PFSK-1 (cell line): ENCODE results near the gene ABR.

ENCODE experiments used
- FOXP2 ChIP-seq: optimal IDR thresholded peaks from 2 replicates; pipeline ENCODE3; 2011; ENCODE audit warnings: borderline replicate concordance, control low read depth, inconsistent platforms; ENCODE audit not compliant: insufficient read depth; ENCODE audit errors: extremely low read length, extremely low read depth
- POLR2AphosphoS5 ChIP-seq: IDR thresholded peaks from 2 replicates; pipeline ENCODE4 v1.6.1; 2012; ENCODE audit warnings: low read depth, mild to moderate bottlenecking, control low read depth, low read length, moderate library complexity
- SIN3A ChIP-seq: IDR thresholded peaks from 2 replicates; pipeline ENCODE4 v1.6.1; 2012; ENCODE audit warnings: mild to moderate bottlenecking, low read length, moderate library complexity, borderline replicate concordance; ENCODE audit not compliant: insufficient read depth
- TAF1 ChIP-seq: IDR thresholded peaks from 2 replicates; pipeline ENCODE4 v1.6.1; 2012; ENCODE audit warnings: low read length, control low read depth, borderline replicate concordance; ENCODE audit not compliant: insufficient read depth
- TF ChIP-seq, protein P1 (sequence below), 2 experiments: IDR thresholded peaks; 2 replicates each; pipeline versions ENCODE4 v1.6.1 to v1.8.0; 2011 to 2012; ENCODE audit warnings: low read depth in 2 of 2, low read length in 2 of 2, control low read depth in 1 of 2, inconsistent platforms in 1 of 2, mild to moderate bottlenecking in 1 of 2, moderate library complexity in 1 of 2; ENCODE audit not compliant: insufficient read depth in 1 of 2

The ABR gene

DNA sequence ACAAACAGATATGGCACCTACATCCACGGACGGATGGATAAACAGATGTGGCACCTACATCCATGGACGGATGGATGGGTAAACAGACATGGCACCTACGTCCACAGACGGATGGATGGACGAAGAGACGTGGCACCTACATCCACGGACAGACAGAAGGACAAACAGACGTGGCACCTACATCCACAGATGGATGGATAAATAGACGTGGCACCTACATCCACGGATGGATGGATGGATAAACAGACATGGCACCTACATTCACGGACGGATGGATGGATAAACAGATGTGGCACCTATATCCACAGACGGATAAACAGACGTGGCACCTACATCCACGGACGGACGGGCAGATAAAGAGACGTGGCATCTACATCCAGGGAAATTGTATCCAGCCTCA, 137.3 kb downstream of the ABR start:
- TF ChIP-seq SIN3A, result no peak

DNA sequence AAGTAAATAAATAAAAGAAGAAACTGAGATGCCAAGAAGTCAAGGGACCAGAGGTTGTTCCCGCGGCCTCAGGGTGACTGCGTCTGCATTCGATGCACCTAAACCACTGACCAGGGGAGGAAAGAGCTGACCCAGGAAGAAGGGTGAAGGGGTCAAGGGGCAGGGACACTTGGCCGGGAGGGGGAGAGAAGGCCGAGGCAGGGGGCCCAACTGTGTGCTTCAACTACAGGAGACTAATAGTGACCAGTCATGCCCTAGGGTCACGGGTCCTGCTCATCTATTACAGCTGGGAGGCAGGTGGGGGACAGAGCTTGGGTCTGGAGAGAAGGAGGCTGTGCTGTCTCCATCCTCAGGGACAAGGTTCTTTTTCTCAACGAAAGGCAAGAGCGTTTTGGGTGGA, 138.0 kb downstream of the ABR start:
- TF ChIP-seq TAF1 (no peak), FOXP2 (no peak), SIN3A (no peak), POLR2AphosphoS5 (no peak)
- TF ChIP-seq, protein P1, sequence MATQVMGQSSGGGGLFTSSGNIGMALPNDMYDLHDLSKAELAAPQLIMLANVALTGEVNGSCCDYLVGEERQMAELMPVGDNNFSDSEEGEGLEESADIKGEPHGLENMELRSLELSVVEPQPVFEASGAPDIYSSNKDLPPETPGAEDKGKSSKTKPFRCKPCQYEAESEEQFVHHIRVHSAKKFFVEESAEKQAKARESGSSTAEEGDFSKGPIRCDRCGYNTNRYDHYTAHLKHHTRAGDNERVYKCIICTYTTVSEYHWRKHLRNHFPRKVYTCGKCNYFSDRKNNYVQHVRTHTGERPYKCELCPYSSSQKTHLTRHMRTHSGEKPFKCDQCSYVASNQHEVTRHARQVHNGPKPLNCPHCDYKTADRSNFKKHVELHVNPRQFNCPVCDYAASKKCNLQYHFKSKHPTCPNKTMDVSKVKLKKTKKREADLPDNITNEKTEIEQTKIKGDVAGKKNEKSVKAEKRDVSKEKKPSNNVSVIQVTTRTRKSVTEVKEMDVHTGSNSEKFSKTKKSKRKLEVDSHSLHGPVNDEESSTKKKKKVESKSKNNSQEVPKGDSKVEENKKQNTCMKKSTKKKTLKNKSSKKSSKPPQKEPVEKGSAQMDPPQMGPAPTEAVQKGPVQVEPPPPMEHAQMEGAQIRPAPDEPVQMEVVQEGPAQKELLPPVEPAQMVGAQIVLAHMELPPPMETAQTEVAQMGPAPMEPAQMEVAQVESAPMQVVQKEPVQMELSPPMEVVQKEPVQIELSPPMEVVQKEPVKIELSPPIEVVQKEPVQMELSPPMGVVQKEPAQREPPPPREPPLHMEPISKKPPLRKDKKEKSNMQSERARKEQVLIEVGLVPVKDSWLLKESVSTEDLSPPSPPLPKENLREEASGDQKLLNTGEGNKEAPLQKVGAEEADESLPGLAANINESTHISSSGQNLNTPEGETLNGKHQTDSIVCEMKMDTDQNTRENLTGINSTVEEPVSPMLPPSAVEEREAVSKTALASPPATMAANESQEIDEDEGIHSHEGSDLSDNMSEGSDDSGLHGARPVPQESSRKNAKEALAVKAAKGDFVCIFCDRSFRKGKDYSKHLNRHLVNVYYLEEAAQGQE (IDR thresholded peaks at IDR 0.05; ENCODE audit: insufficient read depth in 1 of 2, low read depth in 2 of 2, low read length in 2 of 2), result no peak

DNA sequence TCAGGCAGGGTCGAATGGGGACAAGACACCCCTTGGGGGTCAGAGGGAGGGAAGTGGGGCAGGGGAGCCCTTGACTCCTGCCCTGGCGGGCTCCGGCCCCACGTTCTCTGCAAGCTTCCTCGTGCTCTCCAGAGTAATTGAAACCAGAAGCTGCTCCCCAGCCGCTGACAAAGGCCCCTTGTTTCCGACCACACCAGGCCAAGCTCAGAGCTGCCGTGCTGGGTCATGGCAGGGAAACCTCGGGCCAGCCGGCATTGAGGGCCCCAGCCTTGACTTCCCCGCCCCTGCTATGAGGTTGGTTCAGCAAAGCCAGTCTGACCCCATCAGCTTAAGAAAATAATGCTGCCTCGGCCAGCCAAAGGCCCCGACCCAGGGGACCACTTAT, 139.6 kb downstream of the ABR start:
- no peak for TF ChIP-seq SIN3A
- no peak for TF ChIP-seq POLR2AphosphoS5
- no peak for TF ChIP-seq TAF1
- TF ChIP-seq, protein P1 (IDR thresholded peaks at IDR 0.05; ENCODE audit: insufficient read depth in 1 of 2, low read depth in 2 of 2, low read length in 2 of 2), result no peak
- no peak for TF ChIP-seq FOXP2

DNA sequence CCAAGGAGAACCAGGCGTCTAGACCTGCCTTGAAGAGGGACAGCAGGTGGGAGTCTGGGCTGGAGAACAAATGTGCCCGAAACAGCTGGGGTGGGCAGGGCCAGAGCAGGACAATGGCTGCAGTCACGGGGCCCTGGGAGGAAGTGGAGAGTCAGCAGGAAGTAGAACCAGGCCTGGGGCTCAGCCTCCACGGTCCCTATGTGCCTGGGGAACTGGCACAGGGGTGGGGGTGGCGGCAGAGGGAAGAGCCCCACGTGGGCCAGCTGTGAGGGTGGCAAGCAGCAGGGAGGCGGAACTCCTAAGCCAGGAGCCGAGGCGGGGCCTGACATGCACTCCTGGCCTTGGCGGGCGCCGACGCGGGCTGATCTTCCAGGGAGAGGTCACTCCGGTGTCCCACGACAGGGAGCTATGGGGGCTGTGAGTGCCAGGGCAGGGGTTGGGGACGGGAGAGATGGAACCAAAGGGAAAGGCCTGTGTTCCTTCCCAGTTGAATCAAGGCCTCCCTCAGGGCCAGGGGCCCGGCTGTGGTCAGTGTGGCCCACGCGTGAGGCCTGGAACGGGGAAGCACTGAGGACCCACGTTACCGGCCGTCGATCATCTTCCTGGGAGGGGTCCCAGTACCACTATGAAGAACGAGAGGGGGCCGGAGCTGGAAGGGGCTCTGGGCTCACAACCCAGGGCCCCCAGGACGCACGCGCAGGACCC, 140.1 kb downstream of the ABR start:
- TF ChIP-seq SIN3A, result no peak
- peak; percentile 24 for TF ChIP-seq FOXP2

DNA sequence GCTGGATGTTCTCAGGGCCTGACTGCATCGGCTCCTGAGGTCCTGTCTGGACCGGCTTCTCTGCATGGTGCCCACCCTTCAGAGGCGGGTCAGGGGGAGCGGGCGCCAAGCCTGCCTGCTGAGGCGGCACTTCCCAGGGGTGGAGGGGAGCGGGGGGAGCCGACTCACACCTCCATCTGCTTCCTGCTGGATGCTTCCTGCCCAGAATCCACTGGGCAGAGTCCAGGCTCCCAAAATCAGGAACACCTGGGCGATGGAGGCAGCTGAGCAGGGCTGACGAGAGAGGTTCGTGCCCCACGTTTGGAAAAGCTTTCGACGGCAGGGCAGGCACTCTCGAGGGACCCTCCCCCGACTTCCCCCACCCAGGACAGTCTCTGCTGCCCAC, 140.7 kb downstream of the ABR start:
- TF ChIP-seq FOXP2 (no peak), TAF1 (no peak), SIN3A (no peak), POLR2AphosphoS5 (no peak)
- TF ChIP-seq, protein P1 (IDR thresholded peaks at IDR 0.05; ENCODE audit: insufficient read depth in 1 of 2, low read depth in 2 of 2, low read length in 2 of 2), result no peak

DNA sequence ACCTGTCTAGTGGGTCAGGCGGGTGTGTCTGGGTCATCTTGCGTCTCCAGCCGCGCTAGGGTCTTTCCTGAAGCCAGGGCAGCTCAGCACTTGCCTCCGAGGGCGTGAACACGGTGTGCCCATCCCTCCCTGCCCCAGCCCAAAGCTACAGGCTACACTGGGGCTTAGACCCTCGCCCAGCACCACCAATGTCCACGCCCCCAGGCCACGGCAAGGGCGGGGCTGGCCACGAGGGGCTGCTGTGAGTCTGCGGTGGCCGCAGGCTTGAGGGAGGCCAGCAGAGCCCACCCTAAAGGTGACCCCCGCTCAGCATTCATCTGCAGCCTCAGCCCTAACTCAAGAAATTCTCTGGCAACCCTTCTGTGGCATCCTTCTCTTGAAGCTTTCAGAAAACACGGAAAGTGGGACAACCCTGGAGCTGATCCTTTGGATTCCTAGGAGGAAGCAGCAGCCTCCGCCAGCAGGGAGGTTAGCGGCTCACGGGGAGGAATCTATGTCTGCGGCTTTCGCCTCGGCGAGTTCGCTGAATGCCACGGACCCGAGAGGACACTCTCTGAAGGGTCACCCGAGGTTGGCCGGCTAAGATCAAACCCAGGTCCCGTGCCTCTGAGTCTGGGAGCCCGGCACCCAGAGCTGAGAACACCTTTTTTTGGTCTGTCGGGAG, 141.2 kb downstream of the ABR start:
- TF ChIP-seq, protein P1 (IDR thresholded peaks at IDR 0.05; ENCODE audit: insufficient read depth in 1 of 2, low read depth in 2 of 2, low read length in 2 of 2), result no peak
- TF ChIP-seq SIN3A (no peak), TAF1 (no peak), POLR2AphosphoS5 (no peak), FOXP2 (no peak)
